HL-60 (cell line): ENCODE results near the gene TRPC1.

Experiments
- POLR2AphosphoS5 ChIP-seq: IDR thresholded peaks from 2 replicates; pipeline ENCODE4 v1.6.1; 2012; ENCODE audit warnings: low read depth
- TF ChIP-seq, protein P1 (sequence below): IDR thresholded peaks from one replicate; pipeline ENCODE4 v1.5.1; 2011; ENCODE audit warnings: low read length, control low read depth, inconsistent platforms; ENCODE audit not compliant: insufficient read depth

DNA sequence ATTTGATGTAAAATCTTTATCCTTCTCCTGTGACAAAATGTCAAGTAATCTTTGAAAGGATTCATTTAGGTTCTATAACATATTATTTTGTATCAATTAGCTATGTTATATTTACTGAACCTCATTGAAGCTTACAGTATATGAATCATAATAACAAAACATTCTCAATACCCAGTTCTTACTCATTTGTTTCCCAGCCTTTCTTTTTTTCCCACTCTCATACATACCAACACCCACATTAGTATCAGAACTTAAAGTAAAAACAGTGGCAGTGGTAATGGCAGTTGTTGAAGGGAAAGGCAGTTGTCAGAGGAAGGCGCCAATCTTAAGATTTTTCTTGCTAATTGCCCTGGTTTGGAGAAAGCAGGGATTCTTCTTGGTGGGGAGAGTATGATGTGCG lies 33.2 kb upstream of the TRPC1 start:
- no peak for TF ChIP-seq POLR2AphosphoS5
- TF ChIP-seq, protein P1, sequence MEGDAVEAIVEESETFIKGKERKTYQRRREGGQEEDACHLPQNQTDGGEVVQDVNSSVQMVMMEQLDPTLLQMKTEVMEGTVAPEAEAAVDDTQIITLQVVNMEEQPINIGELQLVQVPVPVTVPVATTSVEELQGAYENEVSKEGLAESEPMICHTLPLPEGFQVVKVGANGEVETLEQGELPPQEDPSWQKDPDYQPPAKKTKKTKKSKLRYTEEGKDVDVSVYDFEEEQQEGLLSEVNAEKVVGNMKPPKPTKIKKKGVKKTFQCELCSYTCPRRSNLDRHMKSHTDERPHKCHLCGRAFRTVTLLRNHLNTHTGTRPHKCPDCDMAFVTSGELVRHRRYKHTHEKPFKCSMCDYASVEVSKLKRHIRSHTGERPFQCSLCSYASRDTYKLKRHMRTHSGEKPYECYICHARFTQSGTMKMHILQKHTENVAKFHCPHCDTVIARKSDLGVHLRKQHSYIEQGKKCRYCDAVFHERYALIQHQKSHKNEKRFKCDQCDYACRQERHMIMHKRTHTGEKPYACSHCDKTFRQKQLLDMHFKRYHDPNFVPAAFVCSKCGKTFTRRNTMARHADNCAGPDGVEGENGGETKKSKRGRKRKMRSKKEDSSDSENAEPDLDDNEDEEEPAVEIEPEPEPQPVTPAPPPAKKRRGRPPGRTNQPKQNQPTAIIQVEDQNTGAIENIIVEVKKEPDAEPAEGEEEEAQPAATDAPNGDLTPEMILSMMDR: no peak
